Keratinocyte (primary cell): ENCODE measurements around the gene HEATR9. TPM values are rescaled to one million over a fixed set of nuclear protein-coding genes. Genes with fewer than 3 reads are reported as not detected.

Experiments
- DNase-seq: peaks from one replicate; pipeline ENCODE4 v3.0.0-alpha.2; 2011; ENCODE audit warnings: low read depth, missing footprints, low spot score
- FAIRE-seq: peaks from 2 replicates; lab custom pipeline; 2011; peaks lifted over from hg19 to GRCh38; lab: Jason Lieb, UNC
- H2AFZ ChIP-seq: 2 replicates; pipeline ENCODE4 v1.6.0; 2012; ENCODE audit warnings: low read length, control low read depth, inconsistent platforms; ENCODE audit not compliant: control insufficient read depth
- H3K27ac ChIP-seq: 2 replicates; pipeline ENCODE4 v1.5.1; 2011; ENCODE audit warnings: low read length; ENCODE audit not compliant: control insufficient read depth, insufficient read depth
- H3K27me3 ChIP-seq: 3 replicates; pipeline ENCODE4 v1.6.0; 2011; ENCODE audit warnings: low read length; ENCODE audit not compliant: control insufficient read depth, insufficient read depth; ENCODE audit errors: extremely low read depth
- H3K36me3 ChIP-seq, 2 experiments: 2 replicates in 1 of 2; 3 replicates in 1 of 2; pipeline ENCODE4 v1.5.1; 2011; ENCODE audit warnings: low read length in 2 of 2, mild to moderate bottlenecking in 1 of 2; ENCODE audit not compliant: control insufficient read depth in 2 of 2, insufficient read depth in 2 of 2; ENCODE audit errors: extremely low read depth in 1 of 2
- H3K4me1 ChIP-seq: 3 replicates; pipeline ENCODE4 v1.5.1; 2011; ENCODE audit warnings: low read length; ENCODE audit not compliant: control insufficient read depth, insufficient read depth; ENCODE audit errors: extremely low read depth
- H3K4me2 ChIP-seq: 3 replicates; pipeline ENCODE4 v1.6.0; 2011; ENCODE audit warnings: low read depth, low read length; ENCODE audit not compliant: control insufficient read depth, insufficient read depth; ENCODE audit errors: extremely low read depth
- H3K4me3 ChIP-seq, 3 experiments: fragments of 200-600 bp in 1 of 3; sonication (generic) in 1 of 3; 2 replicates in 2 of 3; 3 replicates in 1 of 3; pipeline ENCODE4 v1.5.1; 2011 to 2016; ENCODE audit warnings: low read length in 3 of 3, mild to moderate bottlenecking in 3 of 3, control low read depth in 2 of 3, inconsistent platforms in 1 of 3, low read depth in 1 of 3, mixed read lengths in 1 of 3, mixed run types in 1 of 3, moderate library complexity in 1 of 3; ENCODE audit not compliant: control insufficient read depth in 2 of 3, insufficient read depth in 2 of 3; ENCODE audit errors: extremely low read depth in 1 of 3
- H3K79me2 ChIP-seq: 2 replicates; pipeline ENCODE4 v1.6.0; 2012; ENCODE audit warnings: low read length; ENCODE audit not compliant: control insufficient read depth, insufficient read depth
- H3K9ac ChIP-seq: 3 replicates; pipeline ENCODE4 v1.6.0; 2011; ENCODE audit warnings: low read length; ENCODE audit not compliant: control insufficient read depth, insufficient read depth; ENCODE audit errors: extremely low read depth
- H3K9me1 ChIP-seq: 3 replicates; pipeline ENCODE4 v1.6.0; 2011; ENCODE audit warnings: low read length; ENCODE audit not compliant: control insufficient read depth, insufficient read depth; ENCODE audit errors: extremely low read depth
- H3K9me3 ChIP-seq: 2 replicates; pipeline ENCODE4 v1.5.1; 2012; ENCODE audit warnings: low read depth, low read length; ENCODE audit not compliant: control insufficient read depth
- H4K20me1 ChIP-seq: 3 replicates; pipeline ENCODE4 v1.6.0; 2011; ENCODE audit warnings: low read length; ENCODE audit not compliant: control insufficient read depth, insufficient read depth; ENCODE audit errors: extremely low read depth
- EZH2 ChIP-seq: IDR thresholded peaks from one replicate; pipeline ENCODE4 v1.6.1; 2012; ENCODE audit warnings: inconsistent platforms, mild to moderate bottlenecking, low read length, moderate library complexity
- dilution Hi-C: fragments of 300-500 bp; cut with MboI; formaldehyde crosslinking; loops from one replicate; pipeline ENCODE4 v1.7.0; 2020; ENCODE audit warnings: low sequenced_read_pairs; ENCODE audit not compliant: extremely low pct_ligation_motif_present
- polyA plus RNA-seq, 5 experiments: library from polyadenylated mRNA; depleted of rRNA in 3 of 5; stranded (reverse) in 3 of 5; stranded (forward) in 1 of 5; unstranded in 1 of 5; fragments of >200 nt; gene quantifications; 1 replicate in 1 of 5; 2 replicates in 3 of 5; 3 replicates in 1 of 5; pipeline versions ENCODE4 v1.2.1 to v1.2.3, GENCODE V29; 2011 to 2012; ENCODE audit warnings: missing spikeins in 2 of 5, low read depth in 1 of 5, low replicate concordance in 1 of 5
- TF ChIP-seq, protein P1 (sequence below), 3 experiments: IDR thresholded peaks in 1 of 3; conservative IDR thresholded peaks in 1 of 3; optimal IDR thresholded peaks in 1 of 3; 2 replicates in 2 of 3; 3 replicates in 1 of 3; pipeline versions ENCODE3 to v1.5.1; 2011; ENCODE audit warnings: low read length in 3 of 3, mild to moderate bottlenecking in 3 of 3, moderate library complexity in 2 of 3, control low read depth in 1 of 3, inconsistent platforms in 1 of 3; ENCODE audit not compliant: insufficient read depth in 2 of 3; ENCODE audit errors: extremely low read depth in 1 of 3

Gene HEATR9
- polyA plus RNA-seq, 1 donor (not counting 4 experiments of a cell fraction or from before 2014, with no cell fraction given) = not detected

DNA sequence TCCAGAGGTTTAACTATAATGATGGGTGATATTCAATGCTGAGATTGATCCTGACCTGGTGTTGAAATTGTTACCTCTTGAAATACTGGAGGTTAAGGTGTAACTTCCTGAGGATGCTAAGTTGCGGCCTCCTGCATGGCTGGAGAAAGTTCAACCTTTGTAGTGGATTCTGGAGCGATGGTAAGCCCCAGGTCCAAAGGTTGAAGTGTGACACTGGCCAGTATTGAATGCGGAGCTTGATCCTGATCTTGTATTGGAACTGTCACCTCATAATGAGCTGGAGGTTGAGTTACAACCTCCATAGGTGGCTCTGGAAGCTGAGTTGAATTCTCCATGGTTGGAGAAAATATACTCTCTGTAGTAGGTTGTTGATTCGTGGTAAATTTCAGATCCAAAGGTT lies 44.9 kb upstream of the HEATR9 start:
- Histone ChIP-seq H3K9ac (no peak overlapping the region), H2AFZ (no peak overlapping the region), H3K4me3 (no peak overlapping the region), H3K79me2 (no peaks in the 10 kb centered on the region), H3K4me1 (no peaks in the 10 kb centered on the region), H4K20me1 (no peaks in the 10 kb centered on the region), H3K9me3 (no peaks in the 10 kb centered on the region), H3K4me2 (no peak overlapping the region), H3K27me3 (no peaks in the 10 kb centered on the region), H3K36me3 (no peaks in the 10 kb centered on the region), H3K27ac (no peak overlapping the region), H3K9me1 (no peaks in the 10 kb centered on the region)
- FAIRE-seq (no peak), DNase-seq (no peak)
- dilution Hi-C loops = no loop called here
- TF ChIP-seq, protein P1, sequence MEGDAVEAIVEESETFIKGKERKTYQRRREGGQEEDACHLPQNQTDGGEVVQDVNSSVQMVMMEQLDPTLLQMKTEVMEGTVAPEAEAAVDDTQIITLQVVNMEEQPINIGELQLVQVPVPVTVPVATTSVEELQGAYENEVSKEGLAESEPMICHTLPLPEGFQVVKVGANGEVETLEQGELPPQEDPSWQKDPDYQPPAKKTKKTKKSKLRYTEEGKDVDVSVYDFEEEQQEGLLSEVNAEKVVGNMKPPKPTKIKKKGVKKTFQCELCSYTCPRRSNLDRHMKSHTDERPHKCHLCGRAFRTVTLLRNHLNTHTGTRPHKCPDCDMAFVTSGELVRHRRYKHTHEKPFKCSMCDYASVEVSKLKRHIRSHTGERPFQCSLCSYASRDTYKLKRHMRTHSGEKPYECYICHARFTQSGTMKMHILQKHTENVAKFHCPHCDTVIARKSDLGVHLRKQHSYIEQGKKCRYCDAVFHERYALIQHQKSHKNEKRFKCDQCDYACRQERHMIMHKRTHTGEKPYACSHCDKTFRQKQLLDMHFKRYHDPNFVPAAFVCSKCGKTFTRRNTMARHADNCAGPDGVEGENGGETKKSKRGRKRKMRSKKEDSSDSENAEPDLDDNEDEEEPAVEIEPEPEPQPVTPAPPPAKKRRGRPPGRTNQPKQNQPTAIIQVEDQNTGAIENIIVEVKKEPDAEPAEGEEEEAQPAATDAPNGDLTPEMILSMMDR (optimal IDR thresholded peaks at IDR 0.05 in 1 of 3, IDR thresholded peaks at IDR 0.05 in 1 of 3, conservative IDR thresholded peaks at IDR 0.05 in 1 of 3; ENCODE audit: extremely low read depth in 1 of 3, insufficient read depth in 2 of 3, low read length in 3 of 3) = no peak
- TF ChIP-seq EZH2 = no peak

DNA sequence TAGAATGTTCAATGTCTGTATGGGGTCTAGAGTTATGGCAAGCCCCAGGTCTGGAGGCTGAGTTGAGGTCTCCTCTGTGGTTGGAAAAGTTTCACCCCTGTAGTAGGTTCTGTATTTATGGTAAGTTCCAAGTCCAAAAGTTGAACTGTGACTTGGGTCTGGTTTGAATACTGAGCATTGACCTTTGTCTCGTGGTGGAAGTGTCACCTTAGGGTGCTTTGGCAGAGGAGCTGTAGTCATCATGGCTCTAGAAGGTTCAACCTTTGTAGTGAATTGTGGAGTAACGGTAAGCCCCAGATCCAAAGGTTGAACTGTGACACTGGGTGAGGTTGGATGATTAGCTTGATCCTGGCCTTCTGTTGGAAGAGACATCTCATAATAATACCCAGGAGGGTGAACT lies 44.3 kb upstream of the HEATR9 start:
- Histone ChIP-seq H3K27me3 (no peaks in the 10 kb centered on the region), H3K9me1 (no peaks in the 10 kb centered on the region), H2AFZ (no peak overlapping the region), H3K4me3 (no peak overlapping the region), H3K9me3 (no peaks in the 10 kb centered on the region), H3K4me2 (no peak overlapping the region), H3K4me1 (no peaks in the 10 kb centered on the region), H3K36me3 (no peaks in the 10 kb centered on the region), H3K79me2 (no peaks in the 10 kb centered on the region), H4K20me1 (no peaks in the 10 kb centered on the region), H3K27ac (no peak overlapping the region), H3K9ac (no peak overlapping the region)
- FAIRE-seq = no peak
- no peak for TF ChIP-seq EZH2
- TF ChIP-seq, protein P1 (optimal IDR thresholded peaks at IDR 0.05 in 1 of 3, IDR thresholded peaks at IDR 0.05 in 1 of 3, conservative IDR thresholded peaks at IDR 0.05 in 1 of 3; ENCODE audit: extremely low read depth in 1 of 3, insufficient read depth in 2 of 3, low read length in 3 of 3) = no peak
- dilution Hi-C loops = no loop called here
- no peak for DNase-seq
